Suprapubic skin (tissue), 4 donors: ENCODE data around the gene FAM234A. TPM values are rescaled to one million over a fixed set of nuclear protein-coding genes. Genes with fewer than 3 reads are reported as not detected.

Experiments
- DNase-seq, 2 donors: peaks; one replicate each; pipeline ENCODE4 v3.0.0-alpha.2; 2019; ENCODE audit warnings: low spot score in 2 of 2
- H3K27ac ChIP-seq: fragments of 200-600 bp; sonication (generic); one replicate; pipeline ENCODE4 v1.5.1; 2019
- H3K27me3 ChIP-seq: fragments of 200-600 bp; sonication (generic); one replicate; pipeline ENCODE4 v1.5.1; 2019
- H3K36me3 ChIP-seq: fragments of 200-600 bp; sonication (generic); one replicate; pipeline ENCODE4 v1.5.1; 2019
- H3K4me1 ChIP-seq: fragments of 200-600 bp; sonication (generic); one replicate; pipeline ENCODE4 v1.5.1; 2019
- H3K4me3 ChIP-seq: fragments of 200-600 bp; sonication (generic); one replicate; pipeline ENCODE4 v1.5.1; 2019; ENCODE audit warnings: mild to moderate bottlenecking
- H3K9me3 ChIP-seq: fragments of 200-600 bp; sonication (generic); one replicate; pipeline ENCODE4 v1.5.1; 2019
- EP300 ChIP-seq: sonication (generic); formaldehyde crosslinking; IDR thresholded peaks from one replicate; pipeline ENCODE4 v1.6.1; 2017; ENCODE audit warnings: antibody characterized with exemption
- POLR2A ChIP-seq, 2 donors: fragments of 450-650 bp; IDR thresholded peaks; one replicate each; pipeline ENCODE4 v1.6.1; 2017; ENCODE audit warnings: antibody characterized with exemption in 2 of 2, mild to moderate bottlenecking in 2 of 2, moderate library complexity in 2 of 2
- POLR2AphosphoS5 ChIP-seq, 3 donors: sonication (generic); formaldehyde crosslinking; IDR thresholded peaks; one replicate each; pipeline ENCODE4 v1.6.1; 2017; ENCODE audit warnings: antibody characterized with exemption in 3 of 3
- WGBS: methylation state at CpG from one replicate; pipeline ENCODE4 v1.1.5; 2018; 5-methylcytosine and 5-hydroxymethylcytosine counted together
- total RNA-seq, 4 donors: library from RNA; depleted of rRNA; stranded (reverse); fragments of >200 nt; gene quantifications; one replicate each; pipeline ENCODE4 v1.1.0, GENCODE V29; 2016
- TF ChIP-seq, protein P1 (sequence below), 2 donors: fragments of 200-600 bp in 1 of 2; fragments of 450-650 bp in 1 of 2; sonication (generic) in 1 of 2; IDR thresholded peaks; one replicate each; pipeline ENCODE4 v1.5.1; 2016 to 2019; ENCODE audit warnings: antibody characterized with exemption in 2 of 2, mild to moderate bottlenecking in 1 of 2, moderate library complexity in 1 of 2

FAM234A gene
- total RNA-seq, 4 donors from 2014 or later: 108 to 124 (median 121) TPM

DNA sequence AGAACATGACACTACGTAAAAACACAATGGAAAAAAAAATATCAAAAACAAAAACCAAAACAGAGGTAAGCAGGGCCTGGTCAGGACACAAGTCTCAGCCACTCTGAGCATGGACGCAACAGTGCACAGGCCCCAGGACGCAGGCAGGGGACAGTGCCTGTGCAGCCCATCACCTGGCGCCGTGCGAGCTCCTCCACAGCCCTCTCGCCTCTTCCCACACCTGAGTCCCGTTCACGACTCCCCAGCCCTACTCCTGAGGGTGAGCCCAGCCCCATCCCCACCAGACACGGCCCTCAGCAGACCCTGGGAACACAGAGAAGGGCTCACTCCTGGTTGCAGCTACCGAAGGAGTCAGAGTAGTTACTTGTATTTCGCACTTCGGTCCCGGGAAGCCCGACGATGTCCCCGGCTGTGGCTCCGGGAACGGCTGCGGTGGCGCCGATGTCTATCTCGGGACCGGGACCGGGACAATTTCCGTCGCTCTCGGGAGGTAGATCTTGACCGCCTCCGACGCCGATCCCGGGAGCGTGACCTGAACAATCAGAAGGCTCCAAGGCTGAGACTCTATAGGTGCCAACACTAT is 44.9 kb upstream of the FAM234A start:
- Histone ChIP-seq H3K27ac (no peak overlapping the region), H3K4me1 (no peaks in the 10 kb centered on the region), H3K36me3 (peaks cover 74% of the 10 kb centered on the region), H3K9me3 (no peaks in the 10 kb centered on the region), H3K4me3 (no peak overlapping the region), H3K27me3 (no peaks in the 10 kb centered on the region)
- TF ChIP-seq POLR2AphosphoS5 (IDR thresholded peaks at IDR 0.05) (no peak), POLR2A (IDR thresholded peaks at IDR 0.05) (no peak), EP300 (no peak)
- TF ChIP-seq, protein P1, sequence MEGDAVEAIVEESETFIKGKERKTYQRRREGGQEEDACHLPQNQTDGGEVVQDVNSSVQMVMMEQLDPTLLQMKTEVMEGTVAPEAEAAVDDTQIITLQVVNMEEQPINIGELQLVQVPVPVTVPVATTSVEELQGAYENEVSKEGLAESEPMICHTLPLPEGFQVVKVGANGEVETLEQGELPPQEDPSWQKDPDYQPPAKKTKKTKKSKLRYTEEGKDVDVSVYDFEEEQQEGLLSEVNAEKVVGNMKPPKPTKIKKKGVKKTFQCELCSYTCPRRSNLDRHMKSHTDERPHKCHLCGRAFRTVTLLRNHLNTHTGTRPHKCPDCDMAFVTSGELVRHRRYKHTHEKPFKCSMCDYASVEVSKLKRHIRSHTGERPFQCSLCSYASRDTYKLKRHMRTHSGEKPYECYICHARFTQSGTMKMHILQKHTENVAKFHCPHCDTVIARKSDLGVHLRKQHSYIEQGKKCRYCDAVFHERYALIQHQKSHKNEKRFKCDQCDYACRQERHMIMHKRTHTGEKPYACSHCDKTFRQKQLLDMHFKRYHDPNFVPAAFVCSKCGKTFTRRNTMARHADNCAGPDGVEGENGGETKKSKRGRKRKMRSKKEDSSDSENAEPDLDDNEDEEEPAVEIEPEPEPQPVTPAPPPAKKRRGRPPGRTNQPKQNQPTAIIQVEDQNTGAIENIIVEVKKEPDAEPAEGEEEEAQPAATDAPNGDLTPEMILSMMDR (IDR thresholded peaks at IDR 0.05): no peak
- no peak for DNase-seq
- 92% methylated on average over 30 of the region's 34 CpGs for WGBS

DNA sequence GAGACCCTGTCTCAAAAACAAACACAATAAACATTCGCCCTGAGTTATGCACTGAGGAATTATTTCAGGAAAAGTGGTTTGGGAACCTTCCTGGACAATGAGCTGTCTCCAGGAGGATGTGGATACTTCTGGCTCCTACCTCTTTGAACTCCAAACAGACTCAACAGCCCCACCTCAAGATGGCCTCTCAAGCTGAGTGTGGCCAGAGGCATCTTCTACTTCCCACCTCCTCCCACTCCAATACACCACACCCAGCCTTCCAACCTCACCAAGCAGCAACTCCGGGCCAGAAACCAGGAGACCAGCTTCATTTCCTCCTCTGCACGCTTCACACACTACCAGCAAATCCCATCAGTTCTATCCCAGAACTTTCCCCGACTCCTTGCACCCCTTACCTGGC is 42.8 kb upstream of the FAM234A start:
- Histone ChIP-seq H3K27me3 (no peaks in the 10 kb centered on the region), H3K9me3 (no peaks in the 10 kb centered on the region), H3K4me3 (no peak overlapping the region), H3K4me1 (no peaks in the 10 kb centered on the region), H3K27ac (no peak overlapping the region), H3K36me3 (peaks cover 96% of the 10 kb centered on the region)
- DNase-seq: no peak
- 83% methylated on average over 4 of the region's 4 CpGs for WGBS
- TF ChIP-seq, protein P1 (IDR thresholded peaks at IDR 0.05): no peak
- TF ChIP-seq POLR2AphosphoS5 (IDR thresholded peaks at IDR 0.05): no peak
- TF ChIP-seq POLR2A (IDR thresholded peaks at IDR 0.05): no peak
- TF ChIP-seq EP300: no peak

DNA sequence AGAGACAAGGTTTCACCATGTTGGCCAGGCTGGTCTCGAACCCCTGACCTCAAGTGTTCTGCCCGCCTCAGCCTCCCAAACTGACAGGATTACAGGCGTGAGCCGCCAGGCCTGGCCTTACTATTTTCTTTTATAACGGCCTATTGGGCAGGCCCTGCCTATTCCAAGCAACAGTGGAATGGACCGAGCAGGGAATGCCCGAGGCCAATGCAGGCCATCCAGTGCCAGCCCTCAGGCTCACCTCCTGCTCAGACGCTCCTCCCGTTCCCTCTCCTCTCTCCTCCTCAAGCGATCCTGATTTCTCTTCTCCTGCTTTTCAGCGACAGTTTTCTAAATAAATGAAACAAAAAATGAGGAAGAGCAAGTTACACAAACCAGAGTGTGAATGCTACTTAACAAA is 41.9 kb upstream of the FAM234A start:
- TF ChIP-seq POLR2AphosphoS5 (IDR thresholded peaks at IDR 0.05) (no peak), EP300 (no peak), POLR2A (IDR thresholded peaks at IDR 0.05) (no peak)
- TF ChIP-seq, protein P1 (IDR thresholded peaks at IDR 0.05): no peak
- 90% methylated on average over 11 of the region's 11 CpGs for WGBS
- no peak overlapping the region for H3K27ac ChIP-seq
- no peak overlapping the region for H3K4me3 ChIP-seq
- no peak for DNase-seq
- H3K9me3 ChIP-seq: no peaks in the 10 kb centered on the region
- peaks cover 98% of the 10 kb centered on the region for H3K36me3 ChIP-seq
- H3K27me3 ChIP-seq: no peaks in the 10 kb centered on the region
- H3K4me1 ChIP-seq: no peaks in the 10 kb centered on the region

DNA sequence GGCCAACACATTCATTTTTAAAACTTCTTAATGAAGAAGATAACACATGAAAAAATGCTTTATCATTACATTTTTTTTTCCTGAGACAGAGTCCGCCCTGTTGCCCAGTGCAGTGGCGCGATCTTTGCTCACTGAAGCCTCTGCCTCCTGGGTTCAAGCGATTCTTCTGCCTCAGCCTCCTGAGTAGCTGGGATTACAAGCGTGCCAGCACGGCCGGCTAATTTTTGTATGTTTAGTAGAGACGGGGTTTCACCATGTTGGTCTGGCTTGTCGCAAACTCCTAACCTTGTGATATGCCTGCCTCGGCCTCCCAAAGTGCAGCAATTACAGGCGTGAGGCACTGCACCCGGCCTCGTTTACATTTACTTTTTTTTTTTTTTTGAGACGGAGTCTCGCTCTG is 41.2 kb upstream of the FAM234A start:
- peaks cover 100% of the 10 kb centered on the region for H3K36me3 ChIP-seq
- H3K27me3 ChIP-seq: no peaks in the 10 kb centered on the region
- no peak for DNase-seq
- TF ChIP-seq POLR2AphosphoS5 (IDR thresholded peaks at IDR 0.05) (no peak), POLR2A (IDR thresholded peaks at IDR 0.05) (no peak), EP300 (no peak)
- TF ChIP-seq, protein P1 (IDR thresholded peaks at IDR 0.05): no peak
- no peaks in the 10 kb centered on the region for H3K9me3 ChIP-seq
- WGBS: 94% methylated on average over 15 of the region's 15 CpGs
- H3K4me3 ChIP-seq: no peak overlapping the region
- no peaks in the 10 kb centered on the region for H3K4me1 ChIP-seq
- no peak overlapping the region for H3K27ac ChIP-seq

DNA sequence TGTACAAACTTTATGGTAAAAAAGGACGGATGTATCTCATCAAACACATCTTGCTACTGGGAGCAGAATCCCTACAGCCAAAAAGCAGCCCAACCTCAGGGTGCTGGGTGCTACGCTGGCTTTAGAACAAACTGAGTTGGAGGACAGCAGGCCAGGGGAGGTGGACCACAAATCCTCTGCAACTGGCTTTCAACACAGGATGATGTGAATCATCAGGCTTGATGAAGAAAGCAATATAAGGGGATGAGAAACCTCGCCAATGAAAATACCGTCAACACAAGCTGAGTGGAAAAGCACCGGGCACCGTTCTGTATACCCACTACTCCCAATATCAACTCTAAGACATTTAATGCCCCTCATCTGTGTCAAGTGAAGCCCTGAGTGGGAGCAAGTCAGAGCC is 40.1 kb upstream of the FAM234A start:
- DNase-seq: no peak
- TF ChIP-seq, protein P1 (IDR thresholded peaks at IDR 0.05): no peak
- no peak for TF ChIP-seq EP300
- TF ChIP-seq POLR2AphosphoS5 (IDR thresholded peaks at IDR 0.05): no peak
- TF ChIP-seq POLR2A (IDR thresholded peaks at IDR 0.05): no peak
- Histone ChIP-seq H3K36me3 (peaks cover 100% of the 10 kb centered on the region), H3K4me1 (no peaks in the 10 kb centered on the region), H3K27ac (no peak overlapping the region), H3K9me3 (no peaks in the 10 kb centered on the region), H3K4me3 (no peak overlapping the region), H3K27me3 (no peaks in the 10 kb centered on the region)
- 91% methylated on average over 6 of the region's 6 CpGs for WGBS
